ENCODE data around the gene TRAP1.
"Not testable (repeated sequence)": the region's sequence is repeated elsewhere in the genome, so short reads cannot be mapped to it uniquely, and the experiment has no call there.

The TRAP1 gene

DNA sequence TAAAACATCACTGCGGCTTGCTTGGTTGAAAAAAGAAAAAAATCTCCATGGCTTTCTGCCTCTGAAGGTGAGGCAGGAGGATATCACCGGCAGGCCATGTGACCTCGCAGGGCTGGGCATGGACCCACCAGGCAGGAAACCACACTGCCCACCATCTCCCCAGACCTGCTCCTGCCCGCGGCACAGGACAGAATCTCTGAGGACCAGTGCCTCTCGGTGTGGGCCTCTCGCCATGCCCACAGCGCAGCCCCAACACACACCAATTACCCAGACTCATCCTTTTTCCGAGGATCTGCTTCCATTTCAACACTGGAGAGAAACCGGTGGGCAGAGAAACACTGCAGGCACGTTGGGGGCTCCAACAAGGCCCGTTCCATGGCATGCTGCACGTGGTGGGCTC is 46.6 kb downstream of the TRAP1 start:
- no peak for DNase-seq

- no peak for DNase-seq
Measured at GRCh38 chr16:3669082-3669481, 48.2 kb downstream of the TRAP1 start.

DNA sequence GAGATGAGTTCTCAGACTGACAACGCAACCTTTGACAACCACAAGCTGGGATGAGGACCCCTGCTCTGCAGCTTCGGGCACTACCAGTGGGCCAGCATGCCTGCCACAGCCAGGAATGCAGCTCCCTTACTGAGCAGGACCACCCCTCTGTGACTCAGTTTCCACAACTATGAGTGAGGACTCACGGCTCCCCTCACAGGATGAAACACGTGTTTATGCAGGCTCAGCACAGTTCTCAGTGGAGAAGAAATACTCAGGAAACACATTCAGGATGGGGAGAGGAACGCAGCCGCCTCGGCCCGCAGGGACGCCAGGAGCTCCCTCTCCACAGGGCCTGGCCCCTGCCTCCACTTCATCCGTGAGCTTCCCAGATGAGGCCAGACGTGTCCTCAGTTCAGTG is 48.7 kb downstream of the TRAP1 start:
- no peak for DNase-seq

DNA sequence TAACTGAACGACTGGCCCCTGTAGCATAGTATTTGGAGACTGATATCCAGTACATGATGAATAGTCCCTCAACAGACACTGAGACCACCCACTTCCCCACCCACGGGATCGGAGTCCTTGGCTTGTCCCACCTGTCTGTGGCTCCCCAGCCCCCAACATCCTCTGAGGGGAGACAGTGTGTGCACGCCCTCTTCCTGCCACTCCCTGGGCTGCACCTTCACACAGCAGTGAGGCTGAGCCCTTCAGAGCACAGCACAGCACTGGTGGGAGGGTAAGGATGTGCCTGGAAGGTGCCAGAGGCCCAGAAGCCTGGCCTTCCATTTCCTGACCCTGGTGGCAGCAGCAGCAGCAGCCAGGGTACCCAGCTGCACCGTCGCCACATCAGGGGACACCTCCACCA is 51.8 kb downstream of the TRAP1 start:
- DNase-seq = peak; percentile 17

- DNase-seq = no peak
Measured at GRCh38 chr16:3664187-3664896, 53.0 kb downstream of the TRAP1 start.

- no peak for DNase-seq
Measured at GRCh38 chr16:3662601-3663000, 54.7 kb downstream of the TRAP1 start.

DNA sequence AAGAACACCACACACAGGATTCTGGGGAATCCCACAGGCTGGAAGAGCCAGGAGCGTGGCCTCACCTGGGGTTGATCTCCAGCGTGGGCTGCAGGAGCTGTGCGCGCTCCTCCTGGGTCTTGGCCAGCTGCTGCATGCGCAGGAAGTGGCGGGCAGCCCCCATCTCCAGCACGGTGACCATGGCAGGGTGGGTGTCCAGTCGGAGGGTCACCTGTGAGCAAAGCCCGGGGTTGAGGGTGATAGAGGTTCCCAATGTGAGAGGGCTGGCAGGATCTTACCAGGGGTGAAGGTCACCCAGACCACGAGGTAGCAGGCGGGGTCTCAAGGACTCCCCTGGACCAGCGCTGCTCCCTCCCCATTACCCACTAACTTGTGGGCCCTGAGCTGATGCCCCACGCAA is 55.4 kb downstream of the TRAP1 start:
- no peak for DNase-seq

GRCh38 chr16:3661311-3661710 is 56.0 kb downstream of the TRAP1 start:
- DNase-seq = no peak

- DNase-seq = no peak
Measured at GRCh38 chr16:3659251-3659650, 58.1 kb downstream of the TRAP1 start.

GRCh38 chr16:3656491-3657468 is 60.5 kb downstream of the TRAP1 start:
- peak; percentile 44 for DNase-seq

DNA sequence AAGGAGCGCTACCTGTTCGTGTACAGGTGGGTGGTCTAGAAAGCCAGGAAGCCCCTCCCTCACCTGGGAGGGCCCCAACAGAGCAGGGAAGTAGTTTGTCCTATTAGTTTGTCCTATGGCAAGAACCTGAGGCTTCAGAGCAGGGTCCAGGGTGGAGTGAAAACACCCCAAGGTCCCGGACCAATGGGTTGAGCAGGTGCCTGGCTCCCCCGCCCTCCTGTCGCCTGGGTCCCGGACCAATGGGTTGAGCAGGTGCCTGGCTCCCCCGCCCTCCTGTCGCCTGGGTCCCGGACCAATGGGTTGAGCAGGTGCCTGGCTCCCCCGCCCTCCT is 61.2 kb downstream of the TRAP1 start:
- DNase-seq = not testable (repeated sequence)

DNA sequence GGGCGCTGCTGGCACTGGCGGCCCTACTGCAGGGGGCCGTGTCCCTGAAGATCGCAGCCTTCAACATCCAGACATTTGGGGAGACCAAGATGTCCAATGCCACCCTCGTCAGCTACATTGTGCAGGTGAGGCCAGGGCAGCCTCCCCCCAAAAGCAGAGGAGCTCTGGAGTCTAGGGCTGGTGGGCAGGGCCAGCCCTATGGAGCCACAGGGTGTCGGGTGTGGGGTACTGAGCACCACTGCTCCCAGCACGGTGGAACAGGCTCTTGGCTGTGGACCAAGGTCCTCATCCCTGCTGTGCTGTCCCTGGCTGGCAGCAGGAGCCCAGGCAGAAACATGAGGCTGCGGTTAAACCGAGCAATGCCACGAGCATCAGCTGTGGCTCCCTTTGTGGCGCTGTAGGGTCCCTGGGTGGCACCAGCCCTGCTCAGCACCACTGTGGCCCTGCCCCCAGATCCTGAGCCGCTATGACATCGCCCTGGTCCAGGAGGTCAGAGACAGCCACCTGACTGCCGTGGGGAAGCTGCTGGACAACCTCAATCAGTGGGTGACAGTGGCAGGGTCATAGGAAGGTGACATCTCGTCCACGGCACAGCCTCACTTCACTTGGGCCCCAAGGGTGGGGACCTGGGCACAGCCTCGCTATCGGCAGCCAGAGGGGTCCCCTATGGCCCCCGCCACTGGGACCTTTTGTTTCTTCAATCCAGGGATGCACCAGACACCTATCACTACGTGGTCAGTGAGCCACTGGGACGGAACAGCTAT is 61.7 kb downstream of the TRAP1 start:
- no peak for DNase-seq

DNA sequence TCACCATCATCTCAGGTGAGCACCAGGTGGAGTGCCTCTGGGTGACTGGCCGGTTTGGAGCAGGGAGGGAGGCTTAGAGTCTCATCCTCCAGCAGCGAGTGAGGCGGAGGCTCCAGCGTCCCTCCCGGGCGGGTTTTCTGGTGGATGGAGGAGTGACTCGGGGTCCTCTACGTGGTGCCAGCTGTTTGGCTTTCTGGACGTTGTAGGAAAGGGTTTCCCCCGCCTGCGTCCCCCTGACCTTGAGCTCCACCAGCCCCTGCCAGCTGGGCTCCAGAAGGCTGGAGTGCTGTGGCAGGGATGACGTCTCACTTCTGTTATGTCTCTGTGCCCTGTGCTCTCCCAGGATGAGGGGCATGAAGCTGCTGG is 62.3 kb downstream of the TRAP1 start:
- DNase-seq = no peak

DNA sequence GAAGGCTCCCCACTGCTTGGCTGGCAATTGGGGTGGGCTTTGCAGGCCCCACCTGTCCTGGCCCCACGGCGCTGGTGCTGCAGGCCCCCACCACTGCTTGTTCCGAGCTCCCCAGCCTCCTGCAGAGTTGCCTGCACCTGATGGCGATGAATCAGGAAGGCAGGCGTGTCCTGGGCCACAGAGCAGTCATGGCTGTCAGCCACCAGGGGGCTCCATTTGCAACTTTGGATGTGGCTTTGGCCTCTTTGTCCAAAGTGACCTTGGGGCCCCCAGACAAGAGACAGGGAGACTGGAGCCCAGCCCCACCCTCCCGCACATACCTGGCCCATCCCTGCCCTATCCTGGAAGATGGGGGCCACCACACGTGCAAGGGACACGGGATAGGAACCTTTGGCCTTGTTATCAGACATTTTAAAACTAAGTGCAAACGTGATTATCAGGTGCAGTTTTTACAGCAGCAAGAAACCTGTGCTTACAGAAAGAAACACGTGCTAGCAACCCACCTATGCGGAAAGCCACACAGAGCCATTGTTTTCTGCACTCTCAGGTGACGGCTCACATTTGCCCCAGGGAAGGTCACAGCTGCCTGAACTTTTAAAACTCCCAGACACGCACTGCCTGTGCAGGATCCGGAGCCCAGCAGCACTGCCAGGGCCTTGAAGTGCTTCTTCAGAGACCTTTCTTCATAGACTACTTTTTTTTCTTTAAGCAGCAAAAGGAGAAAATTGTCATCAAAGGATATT is 62.9 kb downstream of the TRAP1 start, which contains the start of gene DNASE1:
TSS of gene DNASE1 (plus strand) at position 443 of the 743 bp plus-strand sequence. CDS start 683 bp downstream, outside the sequence.
- peak; percentile 37 for DNase-seq

DNA sequence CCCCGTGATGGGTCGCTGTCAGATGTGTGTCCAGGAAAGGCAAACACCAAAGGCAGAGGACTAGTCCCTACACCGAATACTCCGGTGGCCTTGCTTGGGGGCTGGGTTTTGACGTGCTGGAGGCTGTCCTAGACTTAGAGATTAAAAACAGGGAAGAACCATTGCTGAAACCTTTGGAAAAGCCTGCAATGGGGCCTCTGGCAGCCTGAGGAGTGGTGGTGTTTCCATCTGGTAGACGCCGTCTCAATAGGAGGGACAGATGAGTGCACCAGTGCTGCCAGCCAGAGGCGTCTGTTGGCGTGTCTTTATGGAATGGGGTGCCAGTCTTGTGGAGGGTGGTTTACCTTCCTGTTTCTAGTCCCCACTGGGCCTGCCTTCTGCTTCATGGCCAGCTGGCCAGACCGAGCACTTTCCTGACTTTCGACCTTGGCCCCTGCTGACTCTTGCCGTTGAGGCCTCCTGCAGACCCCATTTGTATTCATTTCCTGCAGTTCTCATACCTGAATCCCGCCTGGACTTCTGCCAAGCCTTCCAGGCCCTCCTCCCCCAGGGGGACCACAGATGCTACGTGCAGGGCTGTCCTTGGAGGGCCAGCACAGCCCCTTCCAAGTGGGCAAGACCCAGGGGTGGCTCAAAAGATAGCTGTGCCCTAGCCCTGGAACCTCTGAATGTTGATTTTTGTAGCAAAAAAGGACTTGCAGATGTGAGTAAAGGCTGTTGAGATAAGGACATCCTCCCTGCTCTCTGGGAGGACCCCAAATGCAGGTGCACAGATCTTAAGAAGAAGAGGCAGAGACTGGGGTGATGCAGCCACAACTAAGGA is 64.7 kb downstream of the TRAP1 start:
- no peak for DNase-seq

DNA sequence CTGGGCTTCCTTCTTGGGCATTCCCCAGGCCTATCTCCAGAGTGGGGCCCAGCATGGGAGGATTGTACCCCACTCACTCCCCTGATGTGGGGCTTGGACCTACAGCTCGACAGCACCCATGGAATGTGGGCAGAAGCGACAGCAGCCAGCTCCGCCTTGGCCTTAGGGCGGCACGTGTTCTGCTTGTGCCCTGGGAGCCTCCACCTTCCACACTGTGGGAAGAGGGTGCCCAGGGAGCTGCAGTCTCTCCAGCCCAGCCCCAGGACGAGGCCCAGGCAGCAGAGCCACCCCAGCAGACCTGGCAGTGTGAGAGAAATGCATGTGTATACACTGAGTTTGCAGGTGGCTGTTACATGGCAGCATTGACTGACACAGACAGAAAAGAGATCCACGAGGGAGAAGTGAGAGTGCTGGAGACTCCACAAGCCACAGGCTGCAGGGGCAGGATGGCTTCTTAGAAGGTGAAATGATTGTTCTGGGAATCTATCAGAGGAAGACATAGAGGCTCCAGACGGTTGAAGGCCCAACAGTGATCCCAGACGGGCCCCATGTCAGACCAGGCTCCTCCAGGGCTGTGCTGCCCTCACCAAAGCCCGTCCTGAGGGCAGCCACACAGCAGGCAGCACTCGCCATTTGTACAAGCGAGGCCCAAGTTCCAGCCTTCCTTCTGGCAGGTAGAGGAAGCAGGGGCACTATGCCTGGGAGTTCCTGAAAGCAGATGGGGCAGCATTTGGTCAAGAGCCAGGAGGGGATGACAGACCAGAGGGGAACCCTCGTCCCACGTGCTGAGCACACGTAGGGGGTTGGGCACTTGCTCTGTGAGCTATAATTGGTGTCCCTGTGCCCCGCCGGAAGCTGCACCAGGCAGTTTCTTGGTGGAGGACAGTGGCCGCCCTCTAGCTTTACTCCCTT is 65.6 kb downstream of the TRAP1 start:
- DNase-seq = no peak

DNA sequence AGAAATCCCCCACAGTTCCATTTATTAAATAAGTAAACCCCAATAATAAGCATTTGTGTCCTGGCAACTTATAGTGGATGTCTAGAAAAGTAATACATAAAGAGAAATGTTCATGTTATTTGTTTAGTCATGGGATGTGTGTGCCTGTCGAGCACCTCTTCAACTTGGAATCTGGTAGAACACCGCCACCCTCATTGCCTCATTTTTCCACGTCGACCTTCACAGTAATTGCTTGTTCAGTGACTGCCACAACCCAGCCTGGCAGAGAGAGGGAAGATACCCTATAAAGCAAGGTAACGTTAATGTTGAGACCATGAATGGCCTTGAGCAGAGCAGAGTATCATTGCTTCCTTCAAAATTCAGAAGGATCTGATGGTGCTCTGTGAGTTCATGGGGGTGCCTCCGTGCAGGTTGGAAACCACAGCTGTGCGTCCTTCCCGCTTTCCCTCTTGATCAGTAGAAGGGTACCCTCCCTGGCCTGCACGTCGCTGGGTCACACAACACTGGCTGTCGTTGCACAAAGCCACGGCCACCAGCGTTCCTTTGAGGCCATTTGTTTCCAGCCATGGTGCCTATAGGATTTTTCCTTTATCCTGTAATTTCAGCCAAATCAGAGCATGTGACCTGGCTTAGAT is 66.6 kb downstream of the TRAP1 start:
- no peak for DNase-seq

GRCh38 chr16:3646348-3646920 is 70.9 kb downstream of the TRAP1 start:
- DNase-seq = no peak

- DNase-seq = no peak
Measured at GRCh38 chr16:3645504-3646347, 71.6 kb downstream of the TRAP1 start.

All from activated T-cell treated with anti-CD3 and anti-CD28 coated beads for 4 hours (primary cell).